Measurements from ENCODE around the gene TSC2. TPM values are rescaled to one million over a fixed set of nuclear protein-coding genes. Genes with fewer than 3 reads are reported as not detected.
A peak's percentile ranks its signal among the peaks of the same experiment; 100 is the strongest.

TSC2 gene
- polyA plus RNA-seq, 1 experiment = 35.9 TPM

- TF ChIP-seq, protein P1, sequence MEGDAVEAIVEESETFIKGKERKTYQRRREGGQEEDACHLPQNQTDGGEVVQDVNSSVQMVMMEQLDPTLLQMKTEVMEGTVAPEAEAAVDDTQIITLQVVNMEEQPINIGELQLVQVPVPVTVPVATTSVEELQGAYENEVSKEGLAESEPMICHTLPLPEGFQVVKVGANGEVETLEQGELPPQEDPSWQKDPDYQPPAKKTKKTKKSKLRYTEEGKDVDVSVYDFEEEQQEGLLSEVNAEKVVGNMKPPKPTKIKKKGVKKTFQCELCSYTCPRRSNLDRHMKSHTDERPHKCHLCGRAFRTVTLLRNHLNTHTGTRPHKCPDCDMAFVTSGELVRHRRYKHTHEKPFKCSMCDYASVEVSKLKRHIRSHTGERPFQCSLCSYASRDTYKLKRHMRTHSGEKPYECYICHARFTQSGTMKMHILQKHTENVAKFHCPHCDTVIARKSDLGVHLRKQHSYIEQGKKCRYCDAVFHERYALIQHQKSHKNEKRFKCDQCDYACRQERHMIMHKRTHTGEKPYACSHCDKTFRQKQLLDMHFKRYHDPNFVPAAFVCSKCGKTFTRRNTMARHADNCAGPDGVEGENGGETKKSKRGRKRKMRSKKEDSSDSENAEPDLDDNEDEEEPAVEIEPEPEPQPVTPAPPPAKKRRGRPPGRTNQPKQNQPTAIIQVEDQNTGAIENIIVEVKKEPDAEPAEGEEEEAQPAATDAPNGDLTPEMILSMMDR (IDR thresholded peaks at IDR 0.05; ENCODE audit: low read depth, low read length) = no peak
- Histone ChIP-seq H3K27me3 (ENCODE audit: control insufficient read depth, insufficient read depth, low read length) (no peaks in the 10 kb centered on the region), H3K27ac (ENCODE audit: low read depth, low read length) (no peak within 1 kb of the TSS), H3K9me3 (ENCODE audit: control insufficient read depth, insufficient read depth, low read length) (no peaks in the 10 kb centered on the region; the same call in 1 of the 2 replicates), H3K4me3 (ENCODE audit: low read depth, low read length) (peak within 1 kb of the TSS; percentile 72)
- DNase-seq (ENCODE audit: low read depth, low spot score) = no peak
- POLR2A ChIA-PET = interaction anchor here (1.0 to 1.7 kb wide), 3 partner anchors 13 to 129 kb away, joined by 3 to 11 read pairs (median 4); partner anchors contain the start of gene TRAF7
- CTCF ChIA-PET = interaction anchor here (0.6 to 4.6 kb wide), 3 partner anchors 30 to 164 kb away, joined by 4 to 49 read pairs (median 4); no protein-coding TSS in a partner anchor
Observed at GRCh38 chr16:2026461-2027023, 21.2 kb upstream of the TSC2 start, which contains the start of gene NHERF2. TSS of gene NHERF2 (plus strand) at chr16:2026902. CDS start at chr16:2027006, 104 bp downstream.

DNA sequence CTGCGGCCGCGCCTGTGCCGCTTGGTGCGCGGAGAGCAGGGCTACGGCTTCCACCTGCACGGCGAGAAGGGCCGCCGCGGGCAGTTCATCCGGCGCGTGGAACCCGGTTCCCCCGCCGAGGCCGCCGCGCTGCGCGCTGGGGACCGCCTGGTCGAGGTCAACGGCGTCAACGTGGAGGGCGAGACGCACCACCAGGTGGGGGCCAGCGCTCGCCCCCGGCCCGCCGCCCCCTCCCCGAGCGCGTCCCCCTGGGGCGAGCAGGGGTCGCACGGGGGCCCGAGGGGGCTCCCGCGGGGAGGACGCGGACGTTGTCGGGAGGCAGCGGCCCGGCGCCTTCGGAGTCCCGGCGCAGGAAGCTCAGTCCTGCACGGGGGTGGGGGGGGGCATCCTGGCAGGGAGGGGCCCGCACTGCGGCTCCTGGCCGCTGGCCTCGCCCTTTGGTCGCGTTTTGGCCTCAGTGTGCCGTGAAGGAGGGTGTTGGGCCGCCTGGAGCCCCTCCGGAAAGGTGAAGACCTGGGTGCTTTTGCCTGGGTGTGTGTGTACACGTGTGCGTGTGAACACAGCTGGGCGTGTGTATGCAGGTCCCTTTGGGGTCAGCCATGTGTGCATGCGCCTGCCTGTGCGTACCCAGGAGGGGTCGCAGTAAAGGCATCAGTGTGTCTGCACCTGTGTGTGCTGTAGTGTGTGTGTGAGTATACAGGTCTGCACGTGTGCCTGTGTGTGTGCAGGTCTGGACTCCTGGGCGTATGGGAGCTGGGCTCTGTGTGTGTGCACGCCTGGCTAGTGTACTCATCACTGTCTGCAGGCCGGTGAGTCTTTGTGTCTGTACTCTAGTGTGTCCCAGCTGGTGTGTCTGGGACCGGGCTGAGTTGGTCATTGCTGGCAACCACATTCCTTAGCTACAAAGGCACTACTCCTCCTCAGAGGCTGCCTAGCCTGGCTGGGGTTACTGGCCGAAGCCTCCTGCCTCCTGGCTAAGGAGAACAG, 20.5 kb upstream of the TSC2 start:
- no peaks in the 10 kb centered on the region; the same call in 1 of the 2 replicates for H3K9me3 ChIP-seq (ENCODE audit: control insufficient read depth, insufficient read depth, low read length)
- TF ChIP-seq, protein P1 (IDR thresholded peaks at IDR 0.05; ENCODE audit: low read depth, low read length) = no peak
- ChIA-PET POLR2A (interaction anchor here (1.0 to 1.7 kb wide), 3 partner anchors 12 to 128 kb away, joined by 3 to 11 read pairs (median 4); partner anchors contain the start of gene TRAF7), CTCF (interaction anchor here (0.6 to 1.8 kb wide), 3 partner anchors 56 to 165 kb away, joined by 4 to 8 read pairs (median 4); no protein-coding TSS in a partner anchor)
- no peak for DNase-seq (ENCODE audit: low read depth, low spot score)
- H3K4me3 ChIP-seq (ENCODE audit: low read depth, low read length) = peak overlapping the region; percentile 72
- H3K27me3 ChIP-seq (ENCODE audit: control insufficient read depth, insufficient read depth, low read length) = no peaks in the 10 kb centered on the region
- H3K27ac ChIP-seq (ENCODE audit: low read depth, low read length) = no peak overlapping the region

GRCh38 chr16:2028146-2028545, 19.6 kb upstream of the TSC2 start:
- peak overlapping the region; percentile 72 for H3K4me3 ChIP-seq (ENCODE audit: low read depth, low read length)
- TF ChIP-seq, protein P1 (IDR thresholded peaks at IDR 0.05; ENCODE audit: low read depth, low read length) = no peak
- no peaks in the 10 kb centered on the region; the same call in 1 of the 2 replicates for H3K9me3 ChIP-seq (ENCODE audit: control insufficient read depth, insufficient read depth, low read length)
- no peaks in the 10 kb centered on the region for H3K27me3 ChIP-seq (ENCODE audit: control insufficient read depth, insufficient read depth, low read length)
- ChIA-PET POLR2A (interaction anchor here (1.7 kb wide), 1 partner anchor 127 kb away, joined by 11 read pairs; the partner anchor contains the start of gene TRAF7), CTCF (interaction anchor here (1.8 kb wide), 1 partner anchor 112 kb away, joined by 8 read pairs; no protein-coding TSS in a partner anchor)
- no peak for DNase-seq (ENCODE audit: low read depth, low spot score)
- no peak overlapping the region for H3K27ac ChIP-seq (ENCODE audit: low read depth, low read length)

DNA sequence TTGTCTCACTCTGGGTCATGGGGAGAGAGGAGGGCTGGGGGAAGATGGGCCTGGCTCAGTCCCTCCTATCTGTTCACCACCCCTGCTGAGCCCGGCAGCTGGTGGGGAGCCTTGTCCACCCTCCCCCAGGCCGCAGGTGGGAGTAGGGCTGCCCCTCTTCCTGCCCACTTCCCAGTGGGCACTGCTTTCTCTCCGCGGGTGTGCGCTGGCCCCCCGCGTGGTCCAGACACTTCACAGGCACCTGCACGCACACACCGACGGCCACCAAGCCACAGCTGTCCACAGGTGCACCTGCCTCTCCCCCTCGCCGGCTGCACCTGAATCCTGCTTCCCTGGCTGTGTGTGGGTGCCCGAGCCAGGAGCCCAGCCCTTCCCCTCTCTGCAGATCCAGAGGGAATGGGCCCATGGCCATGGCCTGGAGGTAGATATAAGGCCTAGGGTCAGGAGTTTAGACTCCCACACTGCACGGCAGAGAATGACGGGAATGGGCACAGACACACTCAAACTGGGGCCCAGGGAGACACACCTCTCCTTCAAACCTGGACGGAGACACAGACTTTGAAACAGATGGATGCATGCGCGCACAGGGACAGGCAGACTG, 19.1 kb upstream of the TSC2 start:
- ChIA-PET CTCF (interaction anchor here (1.8 kb wide), 1 partner anchor 112 kb away, joined by 8 read pairs; no protein-coding TSS in a partner anchor), POLR2A (interaction anchor here (1.7 kb wide), 1 partner anchor 126 kb away, joined by 11 read pairs; the partner anchor contains the start of gene TRAF7)
- DNase-seq (ENCODE audit: low read depth, low spot score) = no peak
- H3K27me3 ChIP-seq (ENCODE audit: control insufficient read depth, insufficient read depth, low read length) = no peaks in the 10 kb centered on the region
- H3K9me3 ChIP-seq (ENCODE audit: control insufficient read depth, insufficient read depth, low read length) = no peaks in the 10 kb centered on the region; the same call in 1 of the 2 replicates
- TF ChIP-seq, protein P1 (IDR thresholded peaks at IDR 0.05; ENCODE audit: low read depth, low read length) = no peak
- no peak overlapping the region for H3K4me3 ChIP-seq (ENCODE audit: low read depth, low read length)
- no peak overlapping the region for H3K27ac ChIP-seq (ENCODE audit: low read depth, low read length)

Measured in AG04450 (cell line).